Activated T-helper 17 cell treated with anti-CD3 and anti-CD28 coated beads, Interleukin-2, amount 50 U/mL, for 72 hours (primary cell): Measurements from ENCODE around the gene BAHCC1. TPM values are rescaled to one million over a fixed set of nuclear protein-coding genes. Genes with fewer than 3 reads are reported as not detected.

ENCODE experiments used
- ATAC-seq: fragments of 150-1000 bp; cut with Tn5 transposase; replicated peaks from 2 replicates; pipeline ENCODE4 v1.10.0; 2021; ENCODE audit warnings: mild to moderate bottlenecking, moderate library complexity
- H3K27ac Mint-ChIP-seq: one replicate; pipeline ENCODE4 v1.8.0; 2022; ENCODE audit warnings: mixed read lengths
- H3K27me3 Mint-ChIP-seq: one replicate; pipeline ENCODE4 v1.8.0; 2022; ENCODE audit warnings: mixed read lengths
- H3K36me3 Mint-ChIP-seq: one replicate; pipeline ENCODE4 v1.8.0; 2022; ENCODE audit warnings: low read depth, mild to moderate bottlenecking, mixed read lengths
- H3K4me1 Mint-ChIP-seq: one replicate; pipeline ENCODE4 v1.8.0; 2022; ENCODE audit warnings: mixed read lengths
- H3K4me3 Mint-ChIP-seq: one replicate; pipeline ENCODE4 v1.8.0; 2022; ENCODE audit warnings: mild to moderate bottlenecking, mixed read lengths
- H3K9me3 Mint-ChIP-seq: one replicate; pipeline ENCODE4 v1.8.0; 2022; ENCODE audit warnings: mixed read lengths
- total RNA-seq, 2 donors: library from RNA; stranded (reverse); gene quantifications; one replicate each; pipeline ENCODE4 v1.2.3, GENCODE V29; 2022

BAHCC1 gene
- total RNA-seq, 2 donors from 2014 or later = 0.26 TPM; not detected in 1

- H3K4me1 Mint-ChIP-seq = peaks cover 5% of the 10 kb centered on the region
- H3K9me3 Mint-ChIP-seq = no peaks in the 10 kb centered on the region
- peaks cover 9% of the 10 kb centered on the region for H3K27me3 Mint-ChIP-seq
- H3K36me3 Mint-ChIP-seq = no peaks in the 10 kb centered on the region
- no peak overlapping the region for H3K27ac Mint-ChIP-seq
- ATAC-seq = no peak
- peak overlapping the region; percentile 51 for H3K4me3 Mint-ChIP-seq
These were observed 91.0 kb downstream of the BAHCC1 start for GRCh38 chr17:81486199-81486810.

- Mint-ChIP-seq H3K27me3 (peaks cover 9% of the 10 kb centered on the region), H3K4me3 (peak overlapping the region; percentile 37), H3K27ac (no peak overlapping the region), H3K36me3 (no peaks in the 10 kb centered on the region), H3K4me1 (peaks cover 5% of the 10 kb centered on the region), H3K9me3 (no peaks in the 10 kb centered on the region)
- ATAC-seq = no peak
These were observed 91.8 kb downstream of the BAHCC1 start for GRCh38 chr17:81487089-81487486.

GRCh38 chr17:81487487-81488275, 92.4 kb downstream of the BAHCC1 start:
- H3K27ac Mint-ChIP-seq = no peak overlapping the region
- ATAC-seq = peak; percentile 92
- no peaks in the 10 kb centered on the region for H3K36me3 Mint-ChIP-seq
- H3K27me3 Mint-ChIP-seq = peaks cover 8% of the 10 kb centered on the region
- peaks cover 5% of the 10 kb centered on the region for H3K4me1 Mint-ChIP-seq
- peak overlapping the region; percentile 37 for H3K4me3 Mint-ChIP-seq
- no peaks in the 10 kb centered on the region for H3K9me3 Mint-ChIP-seq

- ATAC-seq = peak; percentile 18
- Mint-ChIP-seq H3K27me3 (peaks cover 4% of the 10 kb centered on the region), H3K9me3 (no peaks in the 10 kb centered on the region), H3K27ac (no peak overlapping the region), H3K4me1 (peaks cover 5% of the 10 kb centered on the region), H3K36me3 (no peaks in the 10 kb centered on the region), H3K4me3 (peak overlapping the region; percentile 58)
These were observed 93.1 kb downstream of the BAHCC1 start for GRCh38 chr17:81488276-81488860.

GRCh38 chr17:81489012-81489997, 94.0 kb downstream of the BAHCC1 start:
- Mint-ChIP-seq H3K27me3 (peaks cover 4% of the 10 kb centered on the region), H3K4me1 (peaks cover 5% of the 10 kb centered on the region), H3K9me3 (no peaks in the 10 kb centered on the region), H3K36me3 (no peaks in the 10 kb centered on the region), H3K27ac (no peak overlapping the region), H3K4me3 (peak overlapping the region; percentile 58)
- no peak for ATAC-seq

GRCh38 chr17:81489998-81490992, 95.0 kb downstream of the BAHCC1 start:
- H3K27me3 Mint-ChIP-seq = peaks cover 4% of the 10 kb centered on the region
- H3K9me3 Mint-ChIP-seq = no peaks in the 10 kb centered on the region
- ATAC-seq = no peak
- H3K4me3 Mint-ChIP-seq = peak overlapping the region; percentile 58
- H3K4me1 Mint-ChIP-seq = peaks cover 5% of the 10 kb centered on the region
- no peaks in the 10 kb centered on the region for H3K36me3 Mint-ChIP-seq
- H3K27ac Mint-ChIP-seq = no peak overlapping the region

GRCh38 chr17:81491181-81491581, 95.9 kb downstream of the BAHCC1 start:
- H3K36me3 Mint-ChIP-seq = no peaks in the 10 kb centered on the region
- peaks cover 2% of the 10 kb centered on the region for H3K4me1 Mint-ChIP-seq

GRCh38 chr17:81491761-81492160, 96.5 kb downstream of the BAHCC1 start:
- no peaks in the 10 kb centered on the region for H3K27me3 Mint-ChIP-seq
- H3K4me3 Mint-ChIP-seq = no peak overlapping the region
- H3K36me3 Mint-ChIP-seq = no peaks in the 10 kb centered on the region
- ATAC-seq = no peak
- no peak overlapping the region for H3K27ac Mint-ChIP-seq
- no peaks in the 10 kb centered on the region for H3K4me1 Mint-ChIP-seq
- H3K9me3 Mint-ChIP-seq = no peaks in the 10 kb centered on the region

More at GRCh38 chr17:81491181-81491581, 95.9 kb downstream of the BAHCC1 start:
- H3K27ac Mint-ChIP-seq = no peak overlapping the region
- H3K27me3 Mint-ChIP-seq = peaks cover 1% of the 10 kb centered on the region
- no peaks in the 10 kb centered on the region for H3K9me3 Mint-ChIP-seq
- no peak overlapping the region for H3K4me3 Mint-ChIP-seq
- no peak for ATAC-seq

GRCh38 chr17:81492202-81492601, 96.9 kb downstream of the BAHCC1 start:
- Mint-ChIP-seq H3K9me3 (no peaks in the 10 kb centered on the region), H3K27ac (no peak overlapping the region), H3K4me3 (no peak overlapping the region), H3K36me3 (no peaks in the 10 kb centered on the region), H3K27me3 (no peaks in the 10 kb centered on the region), H3K4me1 (no peaks in the 10 kb centered on the region)
- no peak for ATAC-seq

GRCh38 chr17:81492706-81493105, 97.4 kb downstream of the BAHCC1 start:
- Mint-ChIP-seq H3K4me3 (no peak overlapping the region), H3K4me1 (no peaks in the 10 kb centered on the region), H3K9me3 (no peaks in the 10 kb centered on the region), H3K27ac (no peak overlapping the region), H3K36me3 (no peaks in the 10 kb centered on the region), H3K27me3 (no peaks in the 10 kb centered on the region)
- no peak for ATAC-seq

GRCh38 chr17:81493198-81494038, 98.2 kb downstream of the BAHCC1 start:
- Mint-ChIP-seq H3K27me3 (no peaks in the 10 kb centered on the region), H3K9me3 (no peaks in the 10 kb centered on the region), H3K27ac (no peak overlapping the region), H3K36me3 (no peaks in the 10 kb centered on the region), H3K4me1 (no peaks in the 10 kb centered on the region), H3K4me3 (no peak overlapping the region)
- ATAC-seq = no peak

GRCh38 chr17:81494626-81495377, 99.5 kb downstream of the BAHCC1 start:
- no peaks in the 10 kb centered on the region for H3K9me3 Mint-ChIP-seq
- peak; percentile 67 for ATAC-seq
- H3K27ac Mint-ChIP-seq = no peak overlapping the region
- no peaks in the 10 kb centered on the region for H3K4me1 Mint-ChIP-seq
- H3K27me3 Mint-ChIP-seq = no peaks in the 10 kb centered on the region
- H3K36me3 Mint-ChIP-seq = no peaks in the 10 kb centered on the region
- no peak overlapping the region for H3K4me3 Mint-ChIP-seq
